Endothelial cell of umbilical vein (primary cell): Measurements from ENCODE around the gene ADCY7. TPM values are rescaled to one million over a fixed set of nuclear protein-coding genes. Genes with fewer than 3 reads are reported as not detected.

Experiments used
- BruUV-seq: library from RNA; stranded (reverse); fragments of 400-500 nt; replicated peaks from 2 replicates; lab custom pipeline; 2021; lab: Mats Ljungman, UMichigan
- CTCF ChIA-PET: fragments of 300-600, 350-600 bp; sonication (Branson Sonifier 250); formaldehyde crosslinking; loops from one replicate; lab custom pipeline; 2021; ENCODE audit warnings: antibody characterized with exemption, inconsistent platforms; lab: Charles Lee
- POLR2A ChIA-PET: fragments of 300-600, 350-600 bp; sonication (Branson Sonifier 250); formaldehyde crosslinking; loops from one replicate; lab custom pipeline; 2021; ENCODE audit warnings: antibody characterized with exemption, inconsistent platforms; lab: Charles Lee
- DNase-seq: peaks from one replicate; pipeline ENCODE4 v3.0.0-alpha.2; 2011; ENCODE audit warnings: low read depth, low spot score
- FAIRE-seq: peaks from 2 replicates; lab custom pipeline; 2011; peaks lifted over from hg19 to GRCh38; lab: Jason Lieb, UNC
- H2AFZ ChIP-seq: 2 replicates; pipeline ENCODE4 v1.6.0; 2012; ENCODE audit warnings: low read depth, low read length, control low read depth, inconsistent platforms
- H3K27ac ChIP-seq: 2 replicates; pipeline ENCODE4 v1.5.1; 2011; ENCODE audit warnings: low read depth, mild to moderate bottlenecking, control low read depth, low read length, moderate library complexity; ENCODE audit not compliant: insufficient read depth
- H3K27me3 ChIP-seq, 2 experiments: 2 replicates each; pipeline versions ENCODE4 v1.6.0 to v1.6.1; 2011; ENCODE audit warnings: low read length in 2 of 2, mixed read lengths in 1 of 2; ENCODE audit not compliant: control insufficient read depth in 2 of 2, insufficient read depth in 2 of 2
- H3K36me3 ChIP-seq, 2 experiments: 2 replicates in 1 of 2; 3 replicates in 1 of 2; pipeline ENCODE4 v1.5.1; 2011; ENCODE audit warnings: low read length in 2 of 2, mild to moderate bottlenecking in 1 of 2, moderate library complexity in 1 of 2; ENCODE audit not compliant: control insufficient read depth in 2 of 2, insufficient read depth in 2 of 2; ENCODE audit errors: extremely low read depth in 1 of 2
- H3K4me1 ChIP-seq: 3 replicates; pipeline ENCODE4 v1.5.1; 2011; ENCODE audit warnings: mild to moderate bottlenecking, low read length; ENCODE audit not compliant: control insufficient read depth, insufficient read depth; ENCODE audit errors: extremely low read depth
- H3K4me2 ChIP-seq: 2 replicates; pipeline ENCODE4 v1.6.1; 2011; ENCODE audit warnings: low read length, control low read depth, mixed read lengths; ENCODE audit not compliant: insufficient read depth
- H3K4me3 ChIP-seq, 3 experiments: fragments of 200-600 bp in 1 of 3; sonication (generic), shearing (Covaris generic) in 1 of 3; replicated peaks in 1 of 3; 2 replicates each; pipeline ENCODE4 v1.5.1; 2011 to 2016; ENCODE audit warnings: control low read depth in 3 of 3, low read length in 3 of 3, mild to moderate bottlenecking in 2 of 3, inconsistent platforms in 1 of 3, low read depth in 1 of 3, moderate library complexity in 1 of 3; ENCODE audit not compliant: insufficient read depth in 1 of 3
- H3K79me2 ChIP-seq: 2 replicates; pipeline ENCODE4 v1.6.0; 2012; ENCODE audit warnings: low read length, inconsistent platforms; ENCODE audit not compliant: control insufficient read depth, insufficient read depth
- H3K9ac ChIP-seq: replicated peaks from 2 replicates; pipeline ENCODE3; 2011; ENCODE audit warnings: low read length, control low read depth; ENCODE audit not compliant: insufficient read depth; ENCODE audit errors: extremely low read depth
- H3K9me1 ChIP-seq: replicated peaks from 3 replicates; pipeline ENCODE4 v1.6.0; 2011; ENCODE audit warnings: mild to moderate bottlenecking, low read length; ENCODE audit not compliant: control insufficient read depth, insufficient read depth; ENCODE audit errors: extremely low read depth
- H3K9me3 ChIP-seq: replicated peaks from 2 replicates; pipeline ENCODE4 v1.5.1; 2012; ENCODE audit warnings: low read length, inconsistent platforms; ENCODE audit not compliant: control insufficient read depth, insufficient read depth
- H4K20me1 ChIP-seq: replicated peaks from 2 replicates; pipeline ENCODE3; 2011; ENCODE audit warnings: mild to moderate bottlenecking, low read length; ENCODE audit not compliant: control insufficient read depth, insufficient read depth; ENCODE audit errors: extremely low read depth
- CTCF ChIP-seq, 2 donors: IDR thresholded peaks; 1 replicate in 1 of 2; 2 replicates in 1 of 2; pipeline ENCODE4 v1.5.1; 2011; ENCODE audit warnings: low read length in 2 of 2, mild to moderate bottlenecking in 2 of 2, moderate library complexity in 2 of 2, control low read depth in 1 of 2, inconsistent platforms in 1 of 2, low read depth in 1 of 2; ENCODE audit not compliant: insufficient read depth in 1 of 2; ENCODE audit errors: extremely low read depth in 1 of 2
- EZH2 ChIP-seq: IDR thresholded peaks from 2 replicates; pipeline ENCODE4 v1.6.1; 2012; ENCODE audit warnings: borderline replicate concordance, low read depth, mild to moderate bottlenecking, moderate library complexity, low read length, inconsistent platforms; ENCODE audit not compliant: severe bottlenecking
- FOS ChIP-seq: IDR thresholded peaks from 2 replicates; pipeline ENCODE4 v1.6.1; 2011; ENCODE audit warnings: mild to moderate bottlenecking, low read length, moderate library complexity, borderline replicate concordance; ENCODE audit not compliant: insufficient read depth
- GATA2 ChIP-seq: IDR thresholded peaks from 2 replicates; pipeline ENCODE4 v1.7.0; 2011; ENCODE audit warnings: low read depth, mild to moderate bottlenecking, moderate library complexity, mixed read lengths, low read length; ENCODE audit not compliant: insufficient read length, insufficient read depth
- JUN ChIP-seq: IDR thresholded peaks from 2 replicates; pipeline ENCODE4 v1.6.1; 2011; ENCODE audit warnings: borderline replicate concordance, low read depth; ENCODE audit not compliant: insufficient read length, insufficient read depth
- MAX ChIP-seq: IDR thresholded peaks from 2 replicates; pipeline ENCODE4 v1.6.1; 2011; ENCODE audit not compliant: insufficient read depth, insufficient read length
- MYC ChIP-seq: IDR thresholded peaks from one replicate; pipeline ENCODE4 v1.6.1; 2011; ENCODE audit warnings: mild to moderate bottlenecking, low read depth, low read length
- POLR2A ChIP-seq: IDR thresholded peaks from 2 replicates; pipeline ENCODE4 v1.6.1; 2012; ENCODE audit warnings: low read depth, mild to moderate bottlenecking, control low read depth, low read length
- POLR2AphosphoS5 ChIP-seq: IDR thresholded peaks from 2 replicates; pipeline ENCODE4 v1.6.1; 2012; ENCODE audit warnings: low read depth, mild to moderate bottlenecking, control low read depth, low read length, moderate library complexity; ENCODE audit not compliant: insufficient read depth
- dilution Hi-C: fragments of 300-500 bp; cut with MboI; formaldehyde crosslinking; loops from one replicate; pipeline ENCODE4 v1.15.0; 2019; ENCODE audit warnings: low sequenced_read_pairs; ENCODE audit not compliant: extremely low pct_ligation_motif_present
- intact Hi-C: fragments of 100-400 bp; cut with micrococcal nuclease; formaldehyde crosslinking; loops from one replicate; pipeline ENCODE4 v1.10.0; 2022
- polyA plus RNA-seq, 4 experiments: library from polyadenylated mRNA; depleted of rRNA in 3 of 4; stranded (reverse) in 3 of 4; unstranded in 1 of 4; fragments of >200 nt; gene quantifications; 2 replicates each; pipeline versions ENCODE4 v1.2.1 to v1.2.3, GENCODE V29; 2011 to 2012; ENCODE audit warnings: missing spikeins in 1 of 4
- total RNA-seq: library from RNA; stranded (reverse); gene quantifications from 2 replicates; pipeline ENCODE4 v1.2.3, GENCODE V29; 2021

ADCY7 gene
- total and polyA plus RNA-seq, 2 donors (not counting 3 experiments of a cell fraction or from before 2014, with no cell fraction given), result 3.5 to 9.3 TPM

- CTCF ChIA-PET, result interaction anchor here (0.7 to 1.9 kb wide), 4 partner anchors 10 to 410 kb away, joined by 3 to 11 read pairs (median 4); no protein-coding TSS in a partner anchor
- POLR2A ChIA-PET, result no interaction called here
These were observed 10.8 kb upstream of the ADCY7 start for GRCh38 chr16:50255538-50255937.

More at GRCh38 chr16:50255538-50255937, 10.8 kb upstream of the ADCY7 start:
- no peak overlapping the region for H3K9ac ChIP-seq
- DNase-seq (no peak), FAIRE-seq (no peak)
- H3K4me1 ChIP-seq, result no peaks in the 10 kb centered on the region
- H3K4me2 ChIP-seq, result no peak overlapping the region
- H4K20me1 ChIP-seq, result no peaks in the 10 kb centered on the region
- no peak overlapping the region for H3K27ac ChIP-seq
- no peak overlapping the region for H3K4me3 ChIP-seq
- no TSS peak for BruUV-seq
- no peak overlapping the region for H2AFZ ChIP-seq
- no peaks in the 10 kb centered on the region for H3K79me2 ChIP-seq
- H3K36me3 ChIP-seq, result no peaks in the 10 kb centered on the region
- TF ChIP-seq GATA2 (no peak), EZH2 (no peak), POLR2AphosphoS5 (no peak), POLR2A (no peak), MAX (no peak), JUN (no peak), CTCF (IDR thresholded peaks at IDR 0.05; ENCODE audit: extremely low read depth in 1 of 2, insufficient read depth in 1 of 2, low read depth in 1 of 2, low read length in 2 of 2) (no peak), FOS (no peak), MYC (no peak)
- intact Hi-C loops (no loop called here), dilution Hi-C loops (no loop called here)
- no peaks in the 10 kb centered on the region for H3K9me1 ChIP-seq
- H3K27me3 ChIP-seq, result no peaks in the 10 kb centered on the region
- H3K9me3 ChIP-seq, result no peaks in the 10 kb centered on the region
